HepG2 (cell line): ENCODE results near the gene GPN2. TPM values are rescaled to one million over a fixed set of nuclear protein-coding genes. Genes with fewer than 3 reads are reported as not detected.

Experiments
- ATAC-seq: fragments of 200-7000 bp; cut with Tn5 transposase; 3 replicates; pipeline ENCODE4 v1.9.1; 2020; ENCODE audit warnings: mild to moderate bottlenecking, moderate library complexity
- BruUV-seq: library from RNA; stranded (reverse); fragments of 400-500 nt; replicated peaks from 2 replicates; lab custom pipeline; 2021; lab: Mats Ljungman, UMichigan
- CTCF ChIA-PET: fragments of 300-600 bp; formaldehyde crosslinking; extraction: SDS; loops from one replicate; lab custom pipeline; 2021; ENCODE audit warnings: low total read pairs, inconsistent platforms, low intra/inter-chr PET ratio; lab: Yijun Ruan, JAX
- POLR2A ChIA-PET: fragments of 350-600 bp; sonication (Branson Sonifier 250); formaldehyde crosslinking; loops from one replicate; lab custom pipeline; 2020; ENCODE audit warnings: antibody characterized with exemption, inconsistent platforms; lab: Yijun Ruan, JAX
- DNase-seq: peaks from one replicate; pipeline ENCODE4 v3.0.0-alpha.2; 2015; ENCODE audit warnings: low spot score
- FAIRE-seq: peaks from 3 replicates; lab custom pipeline; 2011; peaks lifted over from hg19 to GRCh38; lab: Jason Lieb, UNC
- H2AFZ ChIP-seq: one replicate; pipeline ENCODE4 v1.6.1; 2011; ENCODE audit warnings: low read length, inconsistent platforms
- H3K27ac ChIP-seq: fragments of 300-600 bp; 3 replicates; pipeline ENCODE4 v1.8.0; 2011; ENCODE audit warnings: mixed run types, mild to moderate bottlenecking, mixed read lengths, low read length, inconsistent platforms; ENCODE audit not compliant: insufficient read depth; ENCODE audit errors: extremely low read length
- H3K27me3 ChIP-seq, 2 experiments: fragments of 200-600 bp in 1 of 2; 2 replicates in 1 of 2; 3 replicates in 1 of 2; pipeline versions ENCODE4 v1.6.0 to v1.8.0; 2011; ENCODE audit warnings: low read length in 2 of 2, mild to moderate bottlenecking in 2 of 2, moderate library complexity in 2 of 2, inconsistent platforms in 1 of 2; ENCODE audit not compliant: insufficient read depth in 2 of 2, control insufficient read depth in 1 of 2
- H3K36me3 ChIP-seq, 2 experiments: fragments of 200-600 bp in 1 of 2; replicated peaks in 1 of 2; 2 replicates in 1 of 2; 3 replicates in 1 of 2; pipeline versions ENCODE4 v1.5.1 to v1.8.0; 2011; ENCODE audit warnings: low read length in 2 of 2, inconsistent platforms in 1 of 2; ENCODE audit not compliant: insufficient read depth in 2 of 2, control insufficient read depth in 1 of 2
- H3K4me1 ChIP-seq: 2 replicates; pipeline ENCODE4 v1.5.1; 2012; ENCODE audit warnings: low read length, inconsistent platforms; ENCODE audit not compliant: insufficient read depth
- H3K4me2 ChIP-seq: 2 replicates; pipeline ENCODE4 v1.6.0; 2011; ENCODE audit warnings: low read depth, low read length, inconsistent platforms
- H3K4me3 ChIP-seq, 3 experiments: fragments of 200-600 bp in 1 of 3; sonication (generic), shearing (Covaris generic) in 1 of 3; replicated peaks in 1 of 3; 2 replicates each; pipeline ENCODE4 v1.5.1; 2011 to 2016; ENCODE audit warnings: low read length in 3 of 3, inconsistent platforms in 2 of 3, low read depth in 2 of 3, mild to moderate bottlenecking in 2 of 3, control low read depth in 1 of 3, mixed read lengths in 1 of 3; ENCODE audit not compliant: insufficient read depth in 1 of 3
- H3K79me2 ChIP-seq: one replicate; pipeline ENCODE4 v1.6.1; 2011; ENCODE audit warnings: low read length, inconsistent platforms; ENCODE audit not compliant: insufficient read depth
- H3K9ac ChIP-seq: 2 replicates; pipeline ENCODE4 v1.6.0; 2011; ENCODE audit warnings: mild to moderate bottlenecking, low read depth, low read length, inconsistent platforms; ENCODE audit not compliant: insufficient read depth
- H3K9me3 ChIP-seq: 2 replicates; pipeline ENCODE4 v1.5.1; 2012; ENCODE audit warnings: mild to moderate bottlenecking, low read length
- H4K20me1 ChIP-seq: 2 replicates; pipeline ENCODE4 v1.6.0; 2011; ENCODE audit warnings: inconsistent platforms, mild to moderate bottlenecking, low read length, moderate library complexity; ENCODE audit not compliant: insufficient read depth
- CC2D1A ChIP-seq: sonication (generic); formaldehyde crosslinking; IDR thresholded peaks from 2 replicates; pipeline ENCODE4 v1.8.1; 2023; ENCODE audit warnings: mild to moderate bottlenecking, missing genetic modification reagents
- GFI1 ChIP-seq: sonication (generic); formaldehyde crosslinking; IDR thresholded peaks from 2 replicates; pipeline ENCODE4 v1.5.0; 2020; ENCODE audit warnings: missing genetic modification reagents, mild to moderate bottlenecking, borderline replicate concordance
- HMGXB4 ChIP-seq, 2 experiments: sonication (generic) in 1 of 2; formaldehyde crosslinking in 1 of 2; IDR thresholded peaks; 2 replicates each; pipeline versions ENCODE4 v1.4.0 to v1.6.1; 2018 to 2020; ENCODE audit warnings: missing genetic modification reagents in 2 of 2, borderline replicate concordance in 1 of 2, low read depth in 1 of 2, mild to moderate bottlenecking in 1 of 2, missing biosample characterization in 1 of 2
- MAFG ChIP-seq: sonication (generic); formaldehyde crosslinking; IDR thresholded peaks from 2 replicates; pipeline ENCODE4 v1.5.1; 2020; ENCODE audit warnings: mild to moderate bottlenecking, missing genetic modification reagents
- ZBTB8A ChIP-seq: sonication (generic); formaldehyde crosslinking; IDR thresholded peaks from 2 replicates; pipeline ENCODE4 v1.4.0; 2020; ENCODE audit warnings: mild to moderate bottlenecking, low read depth, missing genetic modification reagents, borderline replicate concordance
- ZNF362 ChIP-seq: sonication (generic); formaldehyde crosslinking; IDR thresholded peaks from 2 replicates; pipeline ENCODE4 v1.4.0; 2020; ENCODE audit warnings: missing genetic modification reagents, mild to moderate bottlenecking, borderline replicate concordance
- ZNF687 ChIP-seq: sonication (generic); formaldehyde crosslinking; IDR thresholded peaks from 2 replicates; pipeline ENCODE4 v1.5.1; 2020; ENCODE audit warnings: mild to moderate bottlenecking, missing genetic modification reagents, moderate library complexity
- WGBS: methylation state at CpG from one replicate; pipeline ENCODE4 v1.1.6; 2017; ENCODE audit warnings: low lambda C conversion rate; 5-methylcytosine and 5-hydroxymethylcytosine counted together
- in situ Hi-C: cut with HindIII; loops from 2 replicates; pipeline ENCODE4 v1.10.0; 2017; ENCODE audit warnings: low pct_unique_long_range_greater_than_20kb; ENCODE audit not compliant: extremely low pct_ligation_motif_present
- intact Hi-C: fragments of 100-400 bp; cut with micrococcal nuclease; formaldehyde crosslinking; loops from one replicate; pipeline ENCODE4 v1.10.0; 2022; ENCODE audit not compliant: unreplicated experiment
- polyA plus RNA-seq, 8 experiments: library from polyadenylated mRNA; depleted of rRNA in 3 of 8; stranded (reverse) in 7 of 8; unstranded in 1 of 8; fragments of >200 nt; fragmentation: Illumina TruSeq in 4 of 8; extraction: Trizol in 4 of 8; gene quantifications; 2 replicates each; pipeline versions ENCODE4 v1.2.1 to v1.2.3, GENCODE V29; 2011 to 2016; ENCODE audit warnings: low read depth in 4 of 8, missing spikeins in 1 of 8, mixed read lengths in 1 of 8; ENCODE audit not compliant: insufficient read depth in 1 of 8
- total RNA-seq, 5 experiments: library from RNA; depleted of rRNA; stranded (reverse); fragments of >200 nt; fragmentation: Illumina TruSeq; extraction: Trizol; gene quantifications; 2 replicates each; pipeline ENCODE4 v1.2.3, GENCODE V29; 2016; ENCODE audit warnings: low read depth in 1 of 5

Gene GPN2
- total and polyA plus RNA-seq, 2 of the 13 experiments (the other 11 are each of a cell fraction or from before 2014, with no cell fraction given) = 19.3 to 38.9 TPM

GRCh38 chr1:26844424-26845196 is 45.5 kb downstream of the GPN2 start:
- in situ Hi-C loops = no loop called here
- TF ChIP-seq ZBTB8A = no peak
- TF ChIP-seq, all 625 proteins: peak for 0
- ChIA-PET POLR2A (no interaction called here), CTCF (no interaction called here)
- Histone ChIP-seq H4K20me1 (no peaks in the 10 kb centered on the region), H3K27me3 (no peaks in the 10 kb centered on the region), H3K79me2 (no peaks in the 10 kb centered on the region), H3K36me3 (peaks cover 7 to 24% of the 10 kb centered on the region in 2 experiments; a peak in 4 of 5 replicates), H3K9ac (no peak overlapping the region), H2AFZ (no peak overlapping the region), H3K4me1 (peaks cover 29% of the 10 kb centered on the region), H3K4me3 (no peak overlapping the region), H3K27ac (no peak overlapping the region), H3K4me2 (no peak overlapping the region), H3K9me3 (no peaks in the 10 kb centered on the region)
- DNase-seq (no peak), ATAC-seq (no peak), FAIRE-seq (no peak)
- intact Hi-C loops = no loop called here
- no TSS peak for BruUV-seq
- WGBS = 96% methylated on average over 13 of the region's 13 CpGs

- in situ Hi-C loops = no loop called here
- FAIRE-seq = no peak
- no peaks in the 10 kb centered on the region for H3K79me2 ChIP-seq
- ChIA-PET POLR2A (interaction anchor here (0.9 to 1.9 kb wide), 4 partner anchors 9 to 50 kb away, joined by 3 to 7 read pairs (median 5); partner anchors contain the start of genes GPN2 and ZDHHC18), CTCF (interaction anchor here (1.2 kb wide), 1 partner anchor 30 kb away, joined by 3 read pairs; no protein-coding TSS in a partner anchor)
- DNase-seq = peak; percentile 38
- H3K9ac ChIP-seq = peak overlapping the region; percentile 50
- H2AFZ ChIP-seq = no peak overlapping the region
- peak; percentile 71 for ATAC-seq
- no peaks in the 10 kb centered on the region for H3K27me3 ChIP-seq
- WGBS = 30% methylated on average over 2 of the region's 6 CpGs
- H3K36me3 ChIP-seq = peaks cover 7 to 19% of the 10 kb centered on the region in 2 experiments; a peak in 4 of 5 replicates
- peak overlapping the region; percentile 35 for H3K4me2 ChIP-seq
- intact Hi-C loops = no loop called here
- H3K4me1 ChIP-seq = peaks cover 30% of the 10 kb centered on the region
- no peaks in the 10 kb centered on the region for H3K9me3 ChIP-seq
- H3K27ac ChIP-seq = peak overlapping the region; percentile 70
- H3K4me3 ChIP-seq = no peak overlapping the region; a peak in 1 of 6 replicates
- no TSS peak for BruUV-seq
- no peaks in the 10 kb centered on the region for H4K20me1 ChIP-seq
- TF ChIP-seq MAFG (CRISPR knock-in tag) = 0 out of 2 replicates have a peak, but pooled peaks have one; percentile 49
- peak; percentile 77 for TF ChIP-seq GFI1
- 0 out of 4 replicates have a peak, but pooled peaks of 1 of the 2 experiments have one; percentile 15 for TF ChIP-seq HMGXB4 (CRISPR knock-in tag; IDR thresholded peaks at IDR 0.05; ENCODE audit: borderline replicate concordance in 1 of 2, low read depth in 1 of 2)
- TF ChIP-seq CC2D1A = no peak
- no peak for TF ChIP-seq ZNF362 (CRISPR knock-in tag)
- TF ChIP-seq ZNF687 = peak; percentile 45; the same call in 1 of the 2 replicates
Measured at GRCh38 chr1:26839779-26840178, 50.3 kb downstream of the GPN2 start.
